ENCODE data around the gene LAPTM5. TPM values are rescaled to one million over a fixed set of nuclear protein-coding genes. Genes with fewer than 3 reads are reported as not detected.

The LAPTM5 gene
- total and polyA plus RNA-seq, 2 of the 13 experiments (the other 11 are each of a cell fraction or from before 2014, with no cell fraction given): 0.41 to 0.86 TPM

GRCh38 chr1:30779294-30780071 lies 21.9 kb upstream of the LAPTM5 start:
- H4K20me1 ChIP-seq (ENCODE audit: insufficient read depth, low read length): no peaks in the 10 kb centered on the region
- in situ Hi-C loops (cut with HindIII; ENCODE audit: extremely low pct_ligation_motif_present, low pct_unique_long_range_greater_than_20kb): loop anchor here (5.0 kb wide), 1 partner anchor 62 kb away; no protein-coding TSS in a partner anchor
- TF ChIP-seq KLF12 (CRISPR knock-in tag; IDR thresholded peaks at IDR 0.05; ENCODE audit: borderline replicate concordance) (no peak), TEF (CRISPR knock-in tag; IDR thresholded peaks at IDR 0.05) (no peak), PRMT3 (CRISPR knock-in tag; IDR thresholded peaks at IDR 0.05; ENCODE audit: borderline replicate concordance, low read depth) (no peak), ZNF160 (CRISPR knock-in tag; IDR thresholded peaks at IDR 0.05) (no peak), ZBTB3 (CRISPR knock-in tag; IDR thresholded peaks at IDR 0.05; ENCODE audit: borderline replicate concordance, low read depth) (no peak), ZNF674 (CRISPR knock-in tag; IDR thresholded peaks at IDR 0.05; ENCODE audit: low read depth) (no peak), SETDB1 (CRISPR knock-in tag; IDR thresholded peaks at IDR 0.05; ENCODE audit: borderline replicate concordance) (no peak), ZNF34 (CRISPR knock-in tag; IDR thresholded peaks at IDR 0.05; ENCODE audit: borderline replicate concordance) (no peak), ADNP (CRISPR knock-in tag; IDR thresholded peaks at IDR 0.05) (no peak), ZNF264 (CRISPR knock-in tag; IDR thresholded peaks at IDR 0.05) (no peak), JARID2 (CRISPR knock-in tag; IDR thresholded peaks at IDR 0.05; ENCODE audit: insufficient replicate concordance) (no peak), TARDBP (CRISPR knock-in tag; IDR thresholded peaks at IDR 0.05) (peak; percentile 49; the same call in 1 of the 2 replicates), ZMYM3 (CRISPR knock-in tag; IDR thresholded peaks at IDR 0.05) (no peak), NR2F2 (IDR thresholded peaks at IDR 0.05; ENCODE audit: borderline replicate concordance, low read depth) (no peak), ZNF629 (CRISPR knock-in tag; conservative IDR thresholded peaks at IDR 0.05) (no peak), ZNF207 (IDR thresholded peaks at IDR 0.05; ENCODE audit: borderline replicate concordance) (no peak), CHD2 (IDR thresholded peaks at IDR 0.05; ENCODE audit: low read depth, low read length) (no peak), SMYD3 (CRISPR knock-in tag; IDR thresholded peaks at IDR 0.05) (0 out of 2 replicates have a peak, but pooled peaks have one; percentile 19), PHB2 (IDR thresholded peaks at IDR 0.05; ENCODE audit: partially characterized antibody) (no peak)
- TF ChIP-seq, protein P1, sequence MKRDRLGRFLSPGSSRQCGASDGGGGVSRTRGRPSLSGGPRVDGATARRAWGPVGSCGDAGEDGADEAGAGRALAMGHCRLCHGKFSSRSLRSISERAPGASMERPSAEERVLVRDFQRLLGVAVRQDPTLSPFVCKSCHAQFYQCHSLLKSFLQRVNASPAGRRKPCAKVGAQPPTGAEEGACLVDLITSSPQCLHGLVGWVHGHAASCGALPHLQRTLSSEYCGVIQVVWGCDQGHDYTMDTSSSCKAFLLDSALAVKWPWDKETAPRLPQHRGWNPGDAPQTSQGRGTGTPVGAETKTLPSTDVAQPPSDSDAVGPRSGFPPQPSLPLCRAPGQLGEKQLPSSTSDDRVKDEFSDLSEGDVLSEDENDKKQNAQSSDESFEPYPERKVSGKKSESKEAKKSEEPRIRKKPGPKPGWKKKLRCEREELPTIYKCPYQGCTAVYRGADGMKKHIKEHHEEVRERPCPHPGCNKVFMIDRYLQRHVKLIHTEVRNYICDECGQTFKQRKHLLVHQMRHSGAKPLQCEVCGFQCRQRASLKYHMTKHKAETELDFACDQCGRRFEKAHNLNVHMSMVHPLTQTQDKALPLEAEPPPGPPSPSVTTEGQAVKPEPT (CRISPR knock-in tag; IDR thresholded peaks at IDR 0.05; ENCODE audit: low read depth): no peak
- TF ChIP-seq, protein P2, sequence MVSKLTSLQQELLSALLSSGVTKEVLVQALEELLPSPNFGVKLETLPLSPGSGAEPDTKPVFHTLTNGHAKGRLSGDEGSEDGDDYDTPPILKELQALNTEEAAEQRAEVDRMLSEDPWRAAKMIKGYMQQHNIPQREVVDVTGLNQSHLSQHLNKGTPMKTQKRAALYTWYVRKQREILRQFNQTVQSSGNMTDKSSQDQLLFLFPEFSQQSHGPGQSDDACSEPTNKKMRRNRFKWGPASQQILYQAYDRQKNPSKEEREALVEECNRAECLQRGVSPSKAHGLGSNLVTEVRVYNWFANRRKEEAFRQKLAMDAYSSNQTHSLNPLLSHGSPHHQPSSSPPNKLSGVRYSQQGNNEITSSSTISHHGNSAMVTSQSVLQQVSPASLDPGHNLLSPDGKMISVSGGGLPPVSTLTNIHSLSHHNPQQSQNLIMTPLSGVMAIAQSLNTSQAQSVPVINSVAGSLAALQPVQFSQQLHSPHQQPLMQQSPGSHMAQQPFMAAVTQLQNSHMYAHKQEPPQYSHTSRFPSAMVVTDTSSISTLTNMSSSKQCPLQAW (CRISPR knock-in tag; IDR thresholded peaks at IDR 0.05): 0 out of 2 replicates have a peak, but pooled peaks have one; percentile 25

More at GRCh38 chr1:30779294-30780071, 21.9 kb upstream of the LAPTM5 start:
- H3K4me1 ChIP-seq (ENCODE audit: insufficient read depth, low read length): peaks cover 22% of the 10 kb centered on the region
- H3K27ac ChIP-seq (ENCODE audit: extremely low read length, insufficient read depth, low read length): no peak overlapping the region
- no peak overlapping the region for H3K4me2 ChIP-seq (ENCODE audit: low read depth, low read length)
- no peak overlapping the region for H3K4me3 ChIP-seq (replicated peaks in 1 of 3; ENCODE audit: insufficient read depth in 1 of 3, low read depth in 2 of 3, low read length in 3 of 3)
- FAIRE-seq (peak; percentile 65), DNase-seq (ENCODE audit: low spot score) (peak; percentile 59), ATAC-seq (peak; percentile 58)
- no peak overlapping the region for H2AFZ ChIP-seq (ENCODE audit: low read length)
- intact Hi-C loops (cut with micrococcal nuclease; ENCODE audit: unreplicated experiment): loop anchor here (1.0 kb wide), 1 partner anchor 60 kb away; no protein-coding TSS in a partner anchor
- H3K27me3 ChIP-seq (ENCODE audit: control insufficient read depth in 1 of 2, insufficient read depth in 2 of 2, low read length in 2 of 2): peaks cover 0 to 3% of the 10 kb centered on the region in 2 experiments; a peak in 1 of 5 replicates
- WGBS (ENCODE audit: low lambda C conversion rate): 14% methylated on average over 11 of the region's 12 CpGs
- H3K36me3 ChIP-seq (replicated peaks in 1 of 2; ENCODE audit: control insufficient read depth in 1 of 2, insufficient read depth in 2 of 2, low read length in 2 of 2): no peaks in the 10 kb centered on the region
- H3K9me3 ChIP-seq (ENCODE audit: low read length): no peaks in the 10 kb centered on the region
- H3K9ac ChIP-seq (ENCODE audit: insufficient read depth, low read depth, low read length): no peak overlapping the region
- no peaks in the 10 kb centered on the region for H3K79me2 ChIP-seq (ENCODE audit: insufficient read depth, low read length)
- ChIA-PET POLR2A (interaction anchor here (2.8 kb wide), 1 partner anchor 60 kb away, joined by 21 read pairs; no protein-coding TSS in a partner anchor), CTCF (ENCODE audit: low intra/inter-chr PET ratio, low total read pairs) (interaction anchor here (1.2 to 5.4 kb wide), 2 partner anchors 59 to 151 kb away, joined by 3 to 73 read pairs; no protein-coding TSS in a partner anchor)
- no TSS peak for BruUV-seq (replicated peaks)

All from HepG2 (cell line).